ENCODE data around the gene JAK2. TPM values are rescaled to one million over a fixed set of nuclear protein-coding genes. Genes with fewer than 3 reads are reported as not detected.
"Not testable (repeated sequence)": the region's sequence is repeated elsewhere in the genome, so short reads cannot be mapped to it uniquely, and the experiment has no call there.

The JAK2 gene
- total RNA-seq, 2 experiments from 2014 or later, result 20.6 to 27.0 TPM

- peaks cover 74% of the 10 kb centered on the region for H3K36me3 Mint-ChIP-seq
- peaks cover 11% of the 10 kb centered on the region for H3K4me1 Mint-ChIP-seq
- ATAC-seq (no peak), DNase-seq (no peak)
- CTCF ChIA-PET, result no interaction called here
- H3K4me3 Mint-ChIP-seq, result no peak overlapping the region
- no peaks in the 10 kb centered on the region for H3K27me3 Mint-ChIP-seq
- H3K27ac Mint-ChIP-seq, result no peak overlapping the region
- peaks cover 23% of the 10 kb centered on the region for H3K9me3 Mint-ChIP-seq (ENCODE audit: low read depth)
Measured at GRCh38 chr9:5015934-5016333, 30.9 kb downstream of the JAK2 start.

GRCh38 chr9:5025416-5025815, 40.3 kb downstream of the JAK2 start:
- H3K4me3 Mint-ChIP-seq, result no peak overlapping the region
- H3K27me3 Mint-ChIP-seq, result no peaks in the 10 kb centered on the region
- H3K4me1 Mint-ChIP-seq, result peaks cover 16% of the 10 kb centered on the region
- DNase-seq (no peak), ATAC-seq (no peak)
- H3K27ac Mint-ChIP-seq, result no peak overlapping the region
- CTCF ChIA-PET, result no interaction called here
- peaks cover 2% of the 10 kb centered on the region for H3K9me3 Mint-ChIP-seq (ENCODE audit: low read depth)
- peaks cover 75% of the 10 kb centered on the region for H3K36me3 Mint-ChIP-seq

- Mint-ChIP-seq H3K4me1 (peaks cover 14% of the 10 kb centered on the region), H3K36me3 (peaks cover 58% of the 10 kb centered on the region)
- not testable (repeated sequence) for H3K4me3 Mint-ChIP-seq; H3K27ac Mint-ChIP-seq; H3K27me3 Mint-ChIP-seq; H3K9me3 Mint-ChIP-seq (ENCODE audit: low read depth); ATAC-seq; DNase-seq
- CTCF ChIA-PET, result interaction anchor here (1.4 kb wide), 1 partner anchor 9 kb away, joined by 4 read pairs; no protein-coding TSS in a partner anchor
Measured at GRCh38 chr9:5031941-5032340, 46.9 kb downstream of the JAK2 start.

- H3K36me3 Mint-ChIP-seq, result peaks cover 55% of the 10 kb centered on the region
- no peaks in the 10 kb centered on the region for H3K4me1 Mint-ChIP-seq
- no peak overlapping the region for H3K27ac Mint-ChIP-seq
- H3K4me3 Mint-ChIP-seq, result no peak overlapping the region
- no peak for ATAC-seq
- H3K27me3 Mint-ChIP-seq, result no peaks in the 10 kb centered on the region
- CTCF ChIA-PET, result interaction anchor here (0.7 to 1.5 kb wide), 2 partner anchors 10 to 279 kb away, joined by 3 to 4 read pairs; no protein-coding TSS in a partner anchor
- no peaks in the 10 kb centered on the region for H3K9me3 Mint-ChIP-seq (ENCODE audit: low read depth)
- no peak for DNase-seq
Measured at GRCh38 chr9:5040730-5041389, 55.8 kb downstream of the JAK2 start.

DNA sequence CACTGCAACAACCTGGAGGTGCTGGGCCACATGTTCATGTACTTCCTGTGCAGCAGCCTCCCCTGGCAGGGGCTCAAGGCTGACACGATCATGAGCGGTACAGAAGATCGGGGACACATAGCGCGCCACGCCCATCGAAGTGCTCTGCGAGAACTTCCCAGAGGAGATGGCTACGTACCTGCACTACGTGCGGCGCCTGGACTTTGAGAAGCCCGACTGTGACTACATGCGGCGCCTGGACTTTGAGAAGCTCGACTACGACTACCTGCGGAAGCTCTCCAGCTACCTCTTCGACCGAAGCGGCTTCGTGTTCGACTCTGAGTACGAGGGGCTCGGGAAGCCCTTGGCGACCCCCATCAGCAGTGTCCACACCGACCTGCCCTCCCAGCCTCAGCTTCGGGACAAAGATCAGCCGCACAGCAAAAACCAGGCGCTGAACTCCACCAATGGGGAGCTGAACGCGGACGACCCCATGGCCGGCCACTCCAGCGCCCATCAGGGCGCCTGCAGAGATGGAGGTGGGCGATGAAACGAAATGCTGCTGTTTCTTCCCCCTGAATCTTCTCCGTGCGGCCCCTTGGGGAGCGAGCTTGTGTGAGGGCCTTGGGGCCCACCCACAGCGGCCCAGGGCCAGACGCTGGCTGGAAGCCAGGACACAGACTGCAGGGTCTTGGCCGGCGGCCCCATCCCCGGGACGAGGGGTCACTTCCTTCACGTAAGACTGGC, 56.5 kb downstream of the JAK2 start:
- no peak overlapping the region for H3K4me3 Mint-ChIP-seq
- peaks cover 62% of the 10 kb centered on the region for H3K36me3 Mint-ChIP-seq
- H3K9me3 Mint-ChIP-seq (ENCODE audit: low read depth), result no peaks in the 10 kb centered on the region
- H3K27me3 Mint-ChIP-seq, result no peaks in the 10 kb centered on the region
- ATAC-seq (no peak), DNase-seq (no peak)
- H3K4me1 Mint-ChIP-seq, result peaks cover 3% of the 10 kb centered on the region
- CTCF ChIA-PET, result interaction anchor here (1.5 kb wide), 1 partner anchor 10 kb away, joined by 4 read pairs; no protein-coding TSS in a partner anchor
- H3K27ac Mint-ChIP-seq, result no peak overlapping the region

- no peaks in the 10 kb centered on the region for H3K27me3 Mint-ChIP-seq
- peaks cover 65% of the 10 kb centered on the region for H3K36me3 Mint-ChIP-seq
- ATAC-seq (peak; percentile 73), DNase-seq (peak; percentile 42)
- H3K9me3 Mint-ChIP-seq (ENCODE audit: low read depth), result no peaks in the 10 kb centered on the region
- H3K4me3 Mint-ChIP-seq, result peak overlapping the region; percentile 28
- H3K4me1 Mint-ChIP-seq, result peaks cover 3% of the 10 kb centered on the region
- CTCF ChIA-PET, result no interaction called here
- peak overlapping the region; percentile 64 for H3K27ac Mint-ChIP-seq
Measured at GRCh38 chr9:5042661-5043178, 57.6 kb downstream of the JAK2 start.

- H3K36me3 Mint-ChIP-seq, result peaks cover 70% of the 10 kb centered on the region
- H3K4me3 Mint-ChIP-seq, result peak overlapping the region; percentile 28
- peak overlapping the region; percentile 64 for H3K27ac Mint-ChIP-seq
- peaks cover 3% of the 10 kb centered on the region for H3K4me1 Mint-ChIP-seq
- CTCF ChIA-PET, result no interaction called here
- no peaks in the 10 kb centered on the region for H3K9me3 Mint-ChIP-seq (ENCODE audit: low read depth)
- ATAC-seq (no peak), DNase-seq (no peak)
- no peaks in the 10 kb centered on the region for H3K27me3 Mint-ChIP-seq
Measured at GRCh38 chr9:5043381-5043780, 58.3 kb downstream of the JAK2 start.

GRCh38 chr9:5044160-5044559, 59.1 kb downstream of the JAK2 start:
- no peak overlapping the region for H3K4me3 Mint-ChIP-seq
- no peak overlapping the region for H3K27ac Mint-ChIP-seq
- no peaks in the 10 kb centered on the region for H3K27me3 Mint-ChIP-seq
- H3K9me3 Mint-ChIP-seq (ENCODE audit: low read depth), result no peaks in the 10 kb centered on the region
- no peak for DNase-seq
- no peak for ATAC-seq
- CTCF ChIA-PET, result no interaction called here
- H3K4me1 Mint-ChIP-seq, result peaks cover 3% of the 10 kb centered on the region
- H3K36me3 Mint-ChIP-seq, result peaks cover 67% of the 10 kb centered on the region

DNA sequence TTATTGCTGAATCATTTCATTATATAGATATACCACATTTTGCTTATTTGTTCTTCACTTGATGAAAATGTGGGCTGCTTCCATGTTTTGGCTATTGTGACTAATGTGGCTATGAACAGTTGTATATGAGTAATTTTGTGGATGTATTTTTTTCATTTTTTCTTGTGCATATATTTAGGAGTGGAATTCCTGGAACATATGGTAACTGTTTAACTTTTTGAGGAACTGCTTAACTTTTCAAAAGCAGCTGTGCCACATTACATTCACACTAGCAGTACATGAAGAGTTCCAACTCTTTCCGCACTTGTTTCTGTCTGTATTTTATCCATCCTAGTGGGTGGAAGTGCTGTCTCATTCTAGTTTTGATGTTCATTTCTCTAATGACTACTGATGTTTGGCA, 67.8 kb downstream of the JAK2 start:
- Mint-ChIP-seq H3K27me3 (no peaks in the 10 kb centered on the region), H3K9me3 (ENCODE audit: low read depth) (no peaks in the 10 kb centered on the region), H3K4me1 (no peaks in the 10 kb centered on the region), H3K4me3 (no peak overlapping the region), H3K36me3 (peaks cover 57% of the 10 kb centered on the region), H3K27ac (no peak overlapping the region)
- ATAC-seq (no peak), DNase-seq (no peak)
- CTCF ChIA-PET, result no interaction called here

GRCh38 chr9:5062631-5063030, 77.6 kb downstream of the JAK2 start:
- DNase-seq, result no peak
- Mint-ChIP-seq H3K36me3 (peaks cover 34% of the 10 kb centered on the region), H3K4me3 (no peak overlapping the region), H3K9me3 (ENCODE audit: low read depth) (no peaks in the 10 kb centered on the region), H3K27ac (no peak overlapping the region), H3K27me3 (no peaks in the 10 kb centered on the region), H3K4me1 (peaks cover 14% of the 10 kb centered on the region)
- CTCF ChIA-PET, result interaction anchor here (1.1 kb wide), 1 partner anchor 363 kb away, joined by 3 read pairs; no protein-coding TSS in a partner anchor
- ATAC-seq, result no peak

- Mint-ChIP-seq H3K4me1 (peaks cover 8% of the 10 kb centered on the region), H3K4me3 (no peak overlapping the region), H3K27ac (no peak overlapping the region), H3K9me3 (ENCODE audit: low read depth) (no peaks in the 10 kb centered on the region), H3K27me3 (no peaks in the 10 kb centered on the region), H3K36me3 (peaks cover 43% of the 10 kb centered on the region)
- ATAC-seq, result no peak
- CTCF ChIA-PET, result interaction anchor here (1.1 kb wide), 1 partner anchor 369 kb away, joined by 3 read pairs; no protein-coding TSS in a partner anchor
- DNase-seq, result no peak
Measured at GRCh38 chr9:5072871-5073270, 87.8 kb downstream of the JAK2 start.

- ATAC-seq, result no peak
Measured at GRCh38 chr9:5073701-5074100, 88.6 kb downstream of the JAK2 start.

DNA sequence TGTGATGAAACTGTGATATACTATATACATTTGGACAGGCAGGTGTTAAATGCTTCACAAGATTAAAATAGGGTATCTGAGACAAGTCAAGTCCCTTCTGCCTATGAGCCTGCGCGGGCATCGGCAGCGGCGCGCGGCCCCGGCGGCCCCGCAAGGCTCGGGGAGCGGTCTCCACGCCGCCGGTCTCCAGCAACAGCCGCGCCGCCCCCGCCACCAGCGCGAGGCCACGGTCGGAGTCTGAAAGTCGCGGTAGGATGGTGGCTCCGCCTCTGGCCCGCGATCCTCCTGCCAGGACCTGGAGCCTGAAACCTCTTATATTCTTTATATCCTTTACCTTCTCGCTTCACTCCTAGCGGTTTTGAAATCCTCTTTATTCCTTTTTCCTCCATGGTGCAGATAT, 100.9 kb downstream of the JAK2 start:
- Mint-ChIP-seq H3K9me3 (ENCODE audit: low read depth) (peaks cover 4% of the 10 kb centered on the region), H3K4me3 (no peak overlapping the region), H3K36me3 (peaks cover 61% of the 10 kb centered on the region), H3K4me1 (no peaks in the 10 kb centered on the region), H3K27me3 (no peaks in the 10 kb centered on the region), H3K27ac (no peak overlapping the region)
- no peak for ATAC-seq
- CTCF ChIA-PET, result no interaction called here
- DNase-seq, result no peak

More at GRCh38 chr9:5073701-5074100, 88.6 kb downstream of the JAK2 start:
- no peak overlapping the region for H3K4me3 Mint-ChIP-seq
- H3K9me3 Mint-ChIP-seq (ENCODE audit: low read depth), result no peaks in the 10 kb centered on the region
- peaks cover 8% of the 10 kb centered on the region for H3K4me1 Mint-ChIP-seq
- no peak overlapping the region for H3K27ac Mint-ChIP-seq
- H3K27me3 Mint-ChIP-seq, result no peaks in the 10 kb centered on the region
- peaks cover 42% of the 10 kb centered on the region for H3K36me3 Mint-ChIP-seq
- CTCF ChIA-PET, result no interaction called here
- no peak for DNase-seq

GRCh38 chr9:5089737-5090136, 104.7 kb downstream of the JAK2 start:
- Mint-ChIP-seq H3K9me3 (ENCODE audit: low read depth) (peaks cover 4% of the 10 kb centered on the region), H3K36me3 (peaks cover 38% of the 10 kb centered on the region), H3K27me3 (no peaks in the 10 kb centered on the region), H3K4me3 (no peak overlapping the region), H3K4me1 (no peaks in the 10 kb centered on the region), H3K27ac (no peak overlapping the region)
- DNase-seq (no peak), ATAC-seq (no peak)
- CTCF ChIA-PET, result interaction anchor here (1.1 kb wide), 1 partner anchor 9 kb away, joined by 4 read pairs; no protein-coding TSS in a partner anchor
